ENCODE data around the gene DPP6.

The DPP6 gene

GRCh38 chr7:154627646-154628290, 575.6 kb downstream of the DPP6 start:
- no peak overlapping the region for H3K4me3 ChIP-seq (ENCODE audit: low read depth, low read length)
- no peak for DNase-seq (ENCODE audit: low read depth)
- TF ChIP-seq CTCF (IDR thresholded peaks at IDR 0.05; ENCODE audit: low read depth, low read length) (no peak), POLR2A (IDR thresholded peaks at IDR 0.05; ENCODE audit: extremely low read depth, insufficient read length) (no peak), MAX (IDR thresholded peaks at IDR 0.05; ENCODE audit: low read depth, low read length) (no peak), MYC (IDR thresholded peaks at IDR 0.05; ENCODE audit: low read depth, low read length) (no peak)

GRCh38 chr7:154628556-154628955, 576.4 kb downstream of the DPP6 start:
- TF ChIP-seq POLR2A (IDR thresholded peaks at IDR 0.05; ENCODE audit: extremely low read depth, insufficient read length) = no peak
- TF ChIP-seq MAX (IDR thresholded peaks at IDR 0.05; ENCODE audit: low read depth, low read length) = no peak
- TF ChIP-seq CTCF (IDR thresholded peaks at IDR 0.05; ENCODE audit: low read depth, low read length) = no peak
- no peak for TF ChIP-seq MYC (IDR thresholded peaks at IDR 0.05; ENCODE audit: low read depth, low read length)

GRCh38 chr7:154631162-154631561, 579.0 kb downstream of the DPP6 start:
- TF ChIP-seq MAX (IDR thresholded peaks at IDR 0.05; ENCODE audit: low read depth, low read length) (0 out of 2 replicates have a peak, but pooled peaks have one; percentile 13), MYC (IDR thresholded peaks at IDR 0.05; ENCODE audit: low read depth, low read length) (no peak)
- H3K4me3 ChIP-seq (ENCODE audit: low read depth, low read length) = no peak overlapping the region
- DNase-seq (ENCODE audit: low read depth) = no peak

More at GRCh38 chr7:154628556-154628955, 576.4 kb downstream of the DPP6 start:
- DNase-seq (ENCODE audit: low read depth) = no peak
- H3K4me3 ChIP-seq (ENCODE audit: low read depth, low read length) = no peak overlapping the region

GRCh38 chr7:154633641-154634040, 581.4 kb downstream of the DPP6 start:
- DNase-seq (ENCODE audit: low read depth) = no peak
- no peak for TF ChIP-seq CTCF (IDR thresholded peaks at IDR 0.05; ENCODE audit: low read depth, low read length)
- TF ChIP-seq MAX (IDR thresholded peaks at IDR 0.05; ENCODE audit: low read depth, low read length) = no peak
- TF ChIP-seq MYC (IDR thresholded peaks at IDR 0.05; ENCODE audit: low read depth, low read length) = no peak
- TF ChIP-seq POLR2A (IDR thresholded peaks at IDR 0.05; ENCODE audit: extremely low read depth, insufficient read length) = no peak
- no peak overlapping the region for H3K4me3 ChIP-seq (ENCODE audit: low read depth, low read length)

GRCh38 chr7:154638286-154638685, 586.1 kb downstream of the DPP6 start:
- TF ChIP-seq CTCF (IDR thresholded peaks at IDR 0.05; ENCODE audit: low read depth, low read length) (no peak), POLR2A (IDR thresholded peaks at IDR 0.05; ENCODE audit: extremely low read depth, insufficient read length) (no peak), MYC (IDR thresholded peaks at IDR 0.05; ENCODE audit: low read depth, low read length) (no peak), MAX (IDR thresholded peaks at IDR 0.05; ENCODE audit: low read depth, low read length) (no peak)
- H3K4me3 ChIP-seq (ENCODE audit: low read depth, low read length) = no peak overlapping the region
- DNase-seq (ENCODE audit: low read depth) = no peak

GRCh38 chr7:154640266-154640865, 588.2 kb downstream of the DPP6 start:
- DNase-seq (ENCODE audit: low read depth) = peak; percentile 25
- no peak overlapping the region for H3K4me3 ChIP-seq (ENCODE audit: low read depth, low read length)
- peak; percentile 38 for TF ChIP-seq CTCF (IDR thresholded peaks at IDR 0.05; ENCODE audit: low read depth, low read length)
- TF ChIP-seq POLR2A (IDR thresholded peaks at IDR 0.05; ENCODE audit: extremely low read depth, insufficient read length) = no peak
